Left cardiac atrium (tissue), 4 donors: ENCODE measurements around the gene BYSL. TPM values are rescaled to one million over a fixed set of nuclear protein-coding genes. Genes with fewer than 3 reads are reported as not detected.
A peak's percentile ranks its signal among the peaks of the same experiment; 100 is the strongest.

Experiments used
- ATAC-seq, 2 donors: fragments of 200-7000 bp; cut with Tn5 transposase; one replicate each; pipeline ENCODE4 v1.9.1; 2020; ENCODE audit warnings: mild to moderate bottlenecking in 2 of 2, moderate library complexity in 2 of 2
- DNase-seq: peaks from one replicate; pipeline ENCODE4 v3.0.0-alpha.2; 2020
- intact Hi-C, 2 donors: fragments of 100-400 bp; cut with DNase I; formaldehyde crosslinking; loops; one replicate each; pipeline versions ENCODE4 v1.14.1 to v1.15.1; 2022 to 2023
- long read RNA-seq: library from polyadenylated mRNA; unstranded; transcript quantifications from one replicate; pipeline ENCODE4 v2.0.0, GENCODE V29; 2021
- total RNA-seq, 2 donors: library from RNA; stranded (reverse); fragmentation: NEBNext Ultra II Directional; extraction: Animal tissue kit (Norgen Biotek cat#: 25700); gene quantifications; one replicate each; pipeline ENCODE4 v1.2.1, GENCODE V29; 2021
- donor health status: DM: no; HTN: yes; CAD: no.
- donor health status: DM: no; HTN: yes; CAD: no; lungs with severe emphysema.
- donor health status: DM: yes; HTN: yes; CAD: no.
- donor health status: Dilated cardiomyopathy.

The BYSL gene, protein sequence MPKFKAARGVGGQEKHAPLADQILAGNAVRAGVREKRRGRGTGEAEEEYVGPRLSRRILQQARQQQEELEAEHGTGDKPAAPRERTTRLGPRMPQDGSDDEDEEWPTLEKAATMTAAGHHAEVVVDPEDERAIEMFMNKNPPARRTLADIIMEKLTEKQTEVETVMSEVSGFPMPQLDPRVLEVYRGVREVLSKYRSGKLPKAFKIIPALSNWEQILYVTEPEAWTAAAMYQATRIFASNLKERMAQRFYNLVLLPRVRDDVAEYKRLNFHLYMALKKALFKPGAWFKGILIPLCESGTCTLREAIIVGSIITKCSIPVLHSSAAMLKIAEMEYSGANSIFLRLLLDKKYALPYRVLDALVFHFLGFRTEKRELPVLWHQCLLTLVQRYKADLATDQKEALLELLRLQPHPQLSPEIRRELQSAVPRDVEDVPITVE
- 10 to 100 TPM in 1 of 2 donors, 1 to 10 TPM in 1; 8.7 to 16.5 TPM for total RNA-seq
- long read RNA-seq, transcript BYSL-201 (7 exons, 2,029 nt) = major isoform, 7 of 7 reads
- long read RNA-seq, partial matches to known transcripts = 0 of 7 reads
- long read RNA-seq, other reads (novel, unspliced or antisense) = 0 of 7 reads

GRCh38 chr6:41920921-41921711, at the start of gene BYSL, which contains the start of gene MED20:
BYSL (plus strand) TSS chr6:41921499; CDS start chr6:41921563, 64 bp downstream.
MED20 (minus strand) TSS chr6:41921139; CDS start chr6:41921018, 121 bp downstream.
- intact Hi-C loops = loop anchor here (5.0 to 10.0 kb wide), 2 partner anchors 134 to 136 kb away; partner anchors contain the start of genes TOMM6 (in 2 of the 2) and PRICKLE4 (in 1 of the 2)
- ATAC-seq (peak; percentile 98), DNase-seq (peak; percentile 93)

- ATAC-seq = no peak
- DNase-seq = no peak
- intact Hi-C loops = no loop called here
Measured at GRCh38 chr6:41871691-41872090, 49.6 kb upstream of the BYSL start.

GRCh38 chr6:41872147-41872546, 49.2 kb upstream of the BYSL start:
- intact Hi-C loops = no loop called here
- ATAC-seq (no peak), DNase-seq (no peak)

DNA sequence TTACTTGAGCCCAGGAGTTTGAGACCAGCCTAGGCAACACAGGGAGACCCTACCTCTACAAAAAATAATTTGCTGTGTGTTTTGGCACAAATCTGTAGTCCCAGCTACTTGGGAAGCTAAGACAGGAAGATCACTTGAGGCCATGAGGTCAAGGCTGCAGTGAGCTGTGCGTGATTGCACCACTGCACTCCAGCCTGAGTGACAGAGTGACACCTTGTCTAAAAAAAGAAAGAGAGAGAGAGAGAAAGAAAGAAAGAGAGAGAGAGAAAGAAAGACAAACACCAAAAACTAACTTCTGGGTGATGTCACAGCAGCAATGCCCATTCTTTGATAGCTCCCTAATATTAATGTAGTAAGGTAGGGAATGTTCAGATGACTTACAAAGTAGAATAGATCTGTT, 46.6 kb upstream of the BYSL start:
- DNase-seq (no peak), ATAC-seq (no peak)
- intact Hi-C loops = no loop called here

DNA sequence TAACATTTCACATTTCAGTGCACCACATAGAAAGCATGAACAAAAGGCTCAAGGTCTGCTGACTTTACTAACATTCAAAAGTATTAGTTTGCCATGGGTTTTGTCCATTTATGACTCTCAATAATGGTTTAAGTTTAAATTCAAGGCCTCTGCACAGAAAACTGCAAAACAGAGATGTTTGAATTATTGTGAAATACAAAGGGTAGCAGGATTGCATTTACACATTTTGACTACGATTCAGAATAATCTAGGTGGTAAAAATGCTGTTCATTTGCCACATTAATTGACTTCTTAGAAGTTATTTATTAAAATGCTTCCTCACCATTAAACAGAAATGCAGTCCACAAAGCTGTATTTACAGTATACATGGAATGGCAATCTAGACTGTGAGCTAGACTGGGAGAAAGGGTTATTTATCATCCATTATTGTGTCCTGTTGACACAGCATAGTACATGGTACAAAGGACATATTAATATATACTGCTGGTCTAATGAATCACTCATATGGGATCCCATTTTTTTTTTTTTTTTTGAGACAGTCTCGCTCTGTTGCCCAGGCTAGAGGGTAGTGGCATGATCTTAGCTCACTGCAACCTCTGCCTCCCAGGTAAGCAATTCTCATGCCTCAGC, 44.1 kb upstream of the BYSL start:
- intact Hi-C loops = no loop called here
- ATAC-seq (no peak), DNase-seq (no peak)

DNA sequence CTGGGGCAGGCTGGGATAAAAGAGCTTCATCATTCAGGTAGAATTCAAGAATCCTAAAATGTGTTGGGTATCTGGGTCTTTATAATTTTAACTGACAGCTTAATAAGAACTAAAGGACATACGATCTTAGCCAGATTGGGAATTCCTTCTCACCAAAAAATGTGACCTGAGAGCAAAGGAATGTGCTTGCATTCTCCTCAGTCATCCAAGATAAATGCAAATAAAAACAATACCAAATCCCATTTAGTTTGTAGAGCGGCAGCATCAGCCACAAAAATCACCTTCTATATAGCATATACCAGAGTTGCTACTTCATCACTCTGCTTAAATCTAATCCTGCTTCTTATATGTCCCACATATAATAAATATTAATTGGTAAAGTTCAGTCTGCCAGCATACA, 43.1 kb upstream of the BYSL start:
- DNase-seq = no peak
- no peak for ATAC-seq
- intact Hi-C loops = no loop called here

DNA sequence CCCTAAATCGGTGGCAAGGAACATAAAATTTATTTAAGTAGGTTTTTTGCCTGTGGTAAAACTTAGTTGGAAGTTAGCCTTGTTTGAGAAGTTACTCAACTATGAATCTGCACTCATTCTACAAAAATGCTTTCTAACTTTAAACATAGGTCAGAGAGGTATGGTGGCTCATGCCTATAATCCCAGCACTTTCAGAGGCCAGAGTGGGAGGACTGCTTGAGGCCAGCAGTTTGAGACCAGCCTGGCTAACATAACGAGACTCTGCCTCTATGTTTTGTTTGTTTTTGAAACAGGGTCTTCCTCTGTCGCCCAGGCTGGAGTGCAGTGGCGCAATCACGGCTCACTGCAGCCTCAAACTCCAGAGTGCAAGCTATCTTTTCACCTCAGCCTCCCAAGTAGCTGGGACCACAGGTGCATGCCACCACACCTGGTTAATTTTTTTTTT, 42.3 kb upstream of the BYSL start:
- no peak for ATAC-seq
- intact Hi-C loops = no loop called here
- DNase-seq = no peak

- intact Hi-C loops = no loop called here
- ATAC-seq (no peak), DNase-seq (no peak)
Measured at GRCh38 chr6:41881506-41881905, 39.8 kb upstream of the BYSL start.

GRCh38 chr6:41884957-41885356, 36.3 kb upstream of the BYSL start:
- intact Hi-C loops = no loop called here
- DNase-seq = no peak
- ATAC-seq = no peak

DNA sequence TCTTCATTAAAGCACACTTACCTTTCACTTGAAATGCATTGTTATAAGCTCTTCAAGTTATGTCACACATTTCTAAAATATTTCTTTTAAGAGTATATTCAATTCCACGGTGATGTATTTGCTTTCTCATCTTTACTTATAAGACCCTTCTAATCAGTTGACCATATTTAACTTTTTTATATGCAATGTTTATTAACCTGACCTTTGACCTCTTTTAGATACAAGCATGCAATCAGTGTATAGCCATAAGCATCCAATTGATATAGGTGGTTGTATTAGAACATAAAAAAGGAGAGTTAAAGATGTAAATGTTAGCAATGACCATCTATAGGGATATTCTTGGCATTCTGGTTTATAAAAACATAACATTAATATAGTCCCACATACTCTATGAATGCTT, 35.4 kb upstream of the BYSL start:
- intact Hi-C loops = no loop called here
- ATAC-seq (no peak), DNase-seq (no peak)

DNA sequence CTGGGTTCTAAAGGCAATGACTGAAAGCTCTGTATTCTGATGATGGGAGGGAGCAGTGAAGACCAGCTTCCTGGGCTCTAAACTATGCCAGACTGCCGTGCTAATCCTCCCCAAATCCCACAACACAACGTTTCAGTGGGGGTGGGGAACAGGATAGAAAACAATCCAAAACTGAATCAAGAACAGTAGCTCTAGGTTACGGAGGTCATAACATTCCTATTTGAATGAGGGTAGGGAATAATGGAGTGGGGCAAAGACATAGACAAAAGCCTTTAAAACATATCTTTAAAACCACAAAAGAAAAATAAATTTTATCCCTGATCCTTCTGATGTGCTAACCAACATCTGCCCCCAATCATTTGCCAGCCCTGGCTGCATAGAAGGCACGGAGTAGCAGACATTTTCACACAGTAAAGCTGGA, 34.0 kb upstream of the BYSL start:
- ATAC-seq (no peak), DNase-seq (no peak)
- intact Hi-C loops = no loop called here

DNA sequence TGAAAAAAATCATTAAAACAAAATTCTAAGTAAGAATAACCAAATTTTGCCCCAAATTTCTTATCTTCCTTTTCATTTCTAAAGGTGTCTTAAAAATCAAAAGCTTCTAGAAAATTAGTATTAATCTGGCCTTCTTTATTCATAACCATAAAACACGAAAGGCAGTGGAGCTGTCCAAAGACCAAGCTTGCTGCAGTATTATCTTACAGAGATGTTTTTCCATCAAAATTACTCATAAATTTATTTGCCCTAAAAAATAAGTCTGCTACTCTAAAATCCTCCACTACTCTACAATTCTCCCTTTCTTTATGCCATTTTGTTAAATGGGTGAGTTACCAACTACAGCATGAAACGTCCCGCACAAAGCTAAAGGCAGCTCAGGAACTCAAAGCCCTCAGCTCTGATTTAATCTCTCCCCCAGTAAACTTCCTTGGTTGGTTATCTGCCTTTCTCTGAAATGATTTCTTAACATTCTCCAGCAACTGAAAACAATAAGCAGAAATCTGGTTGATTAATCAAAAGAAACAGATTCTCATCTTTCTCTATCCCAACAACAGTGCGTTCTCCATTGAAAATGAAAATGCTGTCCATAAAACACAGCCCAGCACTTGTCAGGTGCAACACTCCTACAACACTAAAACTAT, 28.3 kb upstream of the BYSL start:
- DNase-seq (no peak), ATAC-seq (no peak)
- intact Hi-C loops = no loop called here

DNA sequence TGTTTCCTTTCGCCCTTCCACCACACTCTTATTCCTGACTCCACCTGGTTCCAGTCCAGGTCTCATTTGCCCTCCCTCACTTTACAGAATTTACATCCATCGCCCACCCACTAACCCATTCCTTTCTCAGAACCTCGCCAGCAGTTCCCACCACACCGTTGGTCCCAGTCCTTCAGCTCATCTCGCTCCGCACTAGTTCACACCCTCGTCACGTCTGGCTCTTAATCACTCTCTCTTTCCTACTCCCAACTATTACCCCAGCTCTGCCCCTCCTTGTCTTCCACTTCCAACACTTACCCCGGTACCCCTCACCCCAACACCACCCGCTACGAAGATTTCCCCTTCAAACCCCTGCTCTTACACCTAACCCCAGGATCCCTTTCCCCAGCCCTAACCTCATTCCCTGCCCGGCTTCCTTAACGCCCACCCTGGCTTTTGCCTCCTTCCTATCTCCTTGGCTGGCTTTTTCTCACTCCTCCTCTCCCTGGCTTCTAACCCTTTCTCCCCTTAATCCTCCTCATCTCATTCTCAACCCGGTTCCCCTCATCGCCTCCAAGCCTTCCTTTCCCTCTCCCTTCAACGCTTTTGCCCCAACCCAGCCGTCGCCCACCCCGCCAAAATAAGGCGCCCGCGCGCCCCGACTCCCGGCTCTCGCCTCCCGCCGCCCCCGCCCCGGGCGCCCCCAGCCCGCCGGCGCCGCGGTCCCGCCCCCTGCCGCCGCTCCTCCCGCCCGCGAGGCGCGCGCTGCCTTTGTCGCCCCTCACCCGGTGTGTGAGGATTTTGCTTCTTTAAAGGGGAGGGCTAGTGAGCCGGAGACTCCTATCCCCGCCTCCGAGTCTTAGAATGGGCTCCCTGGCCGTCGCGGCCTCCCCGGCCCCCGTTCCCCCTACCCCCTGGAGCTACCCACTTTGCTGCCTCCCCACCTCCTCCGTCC, 26.7 kb upstream of the BYSL start:
- ATAC-seq = peak; percentile 59 to 74
- intact Hi-C loops = no loop called here

DNA sequence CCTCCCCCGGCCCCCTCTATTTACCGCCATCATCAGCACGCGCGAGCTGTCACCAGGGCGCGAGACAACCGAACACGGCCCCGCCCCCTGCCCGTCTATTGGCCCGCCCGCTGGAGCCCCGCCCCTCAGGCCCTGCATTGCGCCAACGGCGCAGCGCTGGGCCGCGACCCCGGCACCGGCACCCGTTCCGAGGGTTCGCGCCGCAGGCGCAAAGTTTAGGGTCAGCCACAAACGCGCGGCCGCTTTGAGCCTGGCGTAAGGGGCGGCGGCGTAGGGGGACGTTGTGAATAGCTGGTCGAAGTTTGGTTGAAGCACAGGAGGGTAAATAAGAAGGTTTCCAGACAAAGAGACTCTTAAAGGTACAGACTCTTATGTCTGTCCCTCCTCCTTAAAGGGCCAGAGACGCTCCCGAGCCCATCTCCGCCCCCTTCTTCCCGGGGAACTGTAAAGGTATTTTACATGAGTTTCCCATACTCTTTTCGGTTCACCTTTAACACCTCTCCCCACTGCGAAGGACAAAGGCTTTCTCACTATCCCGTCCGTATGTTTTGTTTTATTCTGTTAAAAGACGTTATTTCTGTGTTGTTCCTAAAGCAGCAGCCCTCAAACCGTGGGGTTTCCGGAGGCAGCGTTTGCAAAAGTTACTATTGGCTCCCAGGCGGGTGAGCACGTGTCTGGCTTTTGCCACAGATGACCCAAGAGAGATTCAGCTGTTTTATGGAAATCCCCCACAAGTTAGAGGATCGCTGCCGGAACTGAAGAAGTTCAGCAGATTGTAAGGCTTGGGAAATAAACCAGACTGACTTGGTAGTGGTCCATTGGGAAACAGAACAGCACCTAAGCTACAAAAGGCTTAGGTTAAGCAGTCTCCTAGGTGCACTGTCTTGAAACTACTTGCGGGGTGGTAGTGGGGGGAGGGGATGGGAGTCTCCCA, 25.7 kb upstream of the BYSL start, which contains the start of gene USP49:
USP49 (minus strand) TSS at position 76 of the 934 bp plus-strand sequence. CDS start 88,392 bp downstream, outside the sequence.
- DNase-seq (peak; percentile 92), ATAC-seq (peak; percentile 99)
- intact Hi-C loops = no loop called here

More for the DNA sequence above, 26.7 kb upstream of the BYSL start:
- no peak for DNase-seq

DNA sequence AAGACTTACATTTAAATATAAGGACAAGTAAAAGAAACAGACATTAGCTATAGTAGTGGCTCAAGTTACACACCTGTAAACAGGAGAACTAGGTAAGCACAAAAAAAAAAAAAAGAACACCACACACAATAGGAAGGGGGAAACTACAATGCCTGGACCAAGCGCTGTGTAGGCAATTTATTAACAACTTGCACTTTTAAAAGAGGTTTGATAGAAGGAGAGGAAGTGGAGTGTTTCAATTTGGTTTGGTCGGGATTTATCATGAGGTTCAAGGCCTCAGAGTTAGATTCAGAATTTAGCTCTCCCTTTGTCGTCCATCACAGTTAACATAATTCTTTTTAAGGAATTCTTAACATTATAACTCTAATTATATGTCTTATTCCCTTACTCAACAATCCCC, 25.0 kb upstream of the BYSL start:
- intact Hi-C loops = no loop called here
- ATAC-seq = no peak
- DNase-seq = no peak

GRCh38 chr6:41900861-41901260, 20.4 kb upstream of the BYSL start:
- ATAC-seq (no peak), DNase-seq (no peak)
- intact Hi-C loops = no loop called here
